H1 (cell line): Measurements from ENCODE around the gene FRMD3. TPM values are rescaled to one million over a fixed set of nuclear protein-coding genes. Genes with fewer than 3 reads are reported as not detected.

ENCODE experiments used
- CHD1 ChIP-seq: IDR thresholded peaks from 2 replicates; pipeline ENCODE4 v1.6.1; 2012; ENCODE audit warnings: low read depth, low read length, improper control_type of control experiment
- EP300 ChIP-seq, 2 experiments: IDR thresholded peaks; 1 replicate in 1 of 2; 2 replicates in 1 of 2; pipeline ENCODE4 v1.6.1; 2011 to 2012; ENCODE audit warnings: low read depth in 2 of 2, low read length in 2 of 2, mild to moderate bottlenecking in 2 of 2, borderline replicate concordance in 1 of 2, inconsistent platforms in 1 of 2, moderate library complexity in 1 of 2
- GABPA ChIP-seq: IDR thresholded peaks from 2 replicates; pipeline ENCODE4 v1.6.1; 2011; ENCODE audit warnings: mild to moderate bottlenecking, low read length, moderate library complexity, borderline replicate concordance; ENCODE audit not compliant: insufficient read depth
- KDM5A ChIP-seq: fragments of 200-600 bp; IDR thresholded peaks from 2 replicates; pipeline ENCODE4 v1.7.1; 2012; ENCODE audit warnings: mild to moderate bottlenecking, low read length, inconsistent platforms, mixed read lengths
- MAFK ChIP-seq: IDR thresholded peaks from 2 replicates; pipeline ENCODE4 v1.6.1; 2012; ENCODE audit warnings: low read depth, mild to moderate bottlenecking, improper control_type of control experiment, low read length
- NRF1 ChIP-seq: IDR thresholded peaks from 2 replicates; pipeline ENCODE4 v1.6.1; 2011; ENCODE audit warnings: mild to moderate bottlenecking, low read depth, low read length, improper control_type of control experiment
- TCF12 ChIP-seq: IDR thresholded peaks from 2 replicates; pipeline ENCODE4 v1.6.1; 2011; ENCODE audit warnings: low read depth, mild to moderate bottlenecking, low read length
- TEAD4 ChIP-seq: IDR thresholded peaks from 2 replicates; pipeline ENCODE4 v1.6.1; 2012; ENCODE audit warnings: low read depth, low read length, inconsistent platforms, mixed read lengths
- polyA plus RNA-seq, 7 experiments: library from polyadenylated mRNA; depleted of rRNA in 3 of 7; stranded (reverse) in 5 of 7; unstranded in 2 of 7; fragments of >200 nt in 5 of 7; fragments of 200-250 nt in 2 of 7; gene quantifications; 1 replicate in 5 of 7; 2 replicates in 1 of 7; 4 replicates in 1 of 7; pipeline versions ENCODE4 v1.2.1 to v1.2.3, GENCODE V29; 2011 to 2013; ENCODE audit warnings: missing spikeins in 2 of 7, mixed read lengths in 2 of 7
- total RNA-seq: library from RNA; stranded (reverse); fragmentation: NEBNext Ultra II Directional; extraction: Animal tissue kit (Norgen Biotek cat#: 25700); gene quantifications from 2 replicates; pipeline ENCODE4 v1.2.1, GENCODE V29; 2021

The FRMD3 gene
- total and polyA plus RNA-seq, 2 of the 8 experiments (the other 6 are each of a cell fraction or from before 2014, with no cell fraction given): 0.15 to 1.4 TPM

GRCh38 chr9:83537331-83538171 is 650 bp downstream of the FRMD3 start (continued):
- TF ChIP-seq EP300 (IDR thresholded peaks at IDR 0.05; ENCODE audit: borderline replicate concordance in 1 of 2, low read depth in 2 of 2, low read length in 2 of 2) (no peak), KDM5A (no peak), GABPA (no peak), MAFK (no peak), TCF12 (no peak), TEAD4 (no peak), CHD1 (no peak), NRF1 (no peak)
